HS-27A (cell line): ENCODE results near the gene P2RY13.

Source experiments
- DNase-seq: peaks from one replicate; pipeline ENCODE4 v3.0.0-alpha.2; 2012; ENCODE audit warnings: low read depth, missing footprints

P2RY13 gene

GRCh38 chr3:151293127-151293526 is 36.2 kb downstream of the P2RY13 start:
- DNase-seq: no peak

GRCh38 chr3:151290673-151291072 is 38.7 kb downstream of the P2RY13 start:
- DNase-seq: no peak

- DNase-seq: no peak
Observed at GRCh38 chr3:151289445-151289844, 39.9 kb downstream of the P2RY13 start.

- no peak for DNase-seq
Observed at GRCh38 chr3:151285940-151286339, 43.4 kb downstream of the P2RY13 start.

GRCh38 chr3:151283907-151284461 is 45.4 kb downstream of the P2RY13 start:
- DNase-seq: no peak

- no peak for DNase-seq
Observed at GRCh38 chr3:151283387-151283786, 46.0 kb downstream of the P2RY13 start.

GRCh38 chr3:151282921-151283320 is 46.4 kb downstream of the P2RY13 start:
- peak; percentile 12 for DNase-seq

GRCh38 chr3:151281671-151282324 is 47.6 kb downstream of the P2RY13 start:
- no peak for DNase-seq

GRCh38 chr3:151278230-151278629 is 51.1 kb downstream of the P2RY13 start, which contains the start of gene P2RY14:
TSS of gene P2RY14 (minus strand) at chr3:151278542. CDS start at chr3:151214316, 64,226 bp downstream.
- DNase-seq: no peak

- DNase-seq: no peak
Observed at GRCh38 chr3:151276687-151277042, 52.7 kb downstream of the P2RY13 start.
